ENCODE measurements around the gene ULBP3.

The ULBP3 gene

GRCh38 chr6:150048099-150048498, 20.8 kb downstream of the ULBP3 start:
- peaks cover 4% of the 10 kb centered on the region for H3K27me3 ChIP-seq (replicated peaks; ENCODE audit: control insufficient read depth, insufficient read depth, low read length, poor library complexity, severe bottlenecking)
- no peak for DNase-seq
- H3K27ac ChIP-seq (ENCODE audit: insufficient read depth, low read length, poor library complexity, severe bottlenecking), result no peak overlapping the region
- no peaks in the 10 kb centered on the region for H3K4me1 ChIP-seq (ENCODE audit: control insufficient read depth, insufficient read depth, low read length, poor library complexity, severe bottlenecking)
- H3K4me3 ChIP-seq (ENCODE audit: insufficient read depth, low read depth, low read length, poor library complexity, severe bottlenecking), result no peak overlapping the region
- no peaks in the 10 kb centered on the region for H3K9me3 ChIP-seq (ENCODE audit: control insufficient read depth, low read length)
- H3K36me3 ChIP-seq (ENCODE audit: control insufficient read depth, insufficient read depth, low read length), result no peaks in the 10 kb centered on the region

GRCh38 chr6:150046943-150047342, 22.0 kb downstream of the ULBP3 start:
- no peaks in the 10 kb centered on the region for H3K27me3 ChIP-seq (replicated peaks; ENCODE audit: control insufficient read depth, insufficient read depth, low read length, poor library complexity, severe bottlenecking)
- no peaks in the 10 kb centered on the region for H3K4me1 ChIP-seq (ENCODE audit: control insufficient read depth, insufficient read depth, low read length, poor library complexity, severe bottlenecking)
- no peaks in the 10 kb centered on the region for H3K9me3 ChIP-seq (ENCODE audit: control insufficient read depth, low read length)
- H3K36me3 ChIP-seq (ENCODE audit: control insufficient read depth, insufficient read depth, low read length), result no peaks in the 10 kb centered on the region
- no peak for DNase-seq
- H3K4me3 ChIP-seq (ENCODE audit: insufficient read depth, low read depth, low read length, poor library complexity, severe bottlenecking), result no peak overlapping the region
- H3K27ac ChIP-seq (ENCODE audit: insufficient read depth, low read length, poor library complexity, severe bottlenecking), result no peak overlapping the region

GRCh38 chr6:150044621-150045145, 24.2 kb downstream of the ULBP3 start:
- Histone ChIP-seq H3K27me3 (replicated peaks; ENCODE audit: control insufficient read depth, insufficient read depth, low read length, poor library complexity, severe bottlenecking) (peaks cover 7% of the 10 kb centered on the region), H3K36me3 (ENCODE audit: control insufficient read depth, insufficient read depth, low read length) (no peaks in the 10 kb centered on the region), H3K9me3 (ENCODE audit: control insufficient read depth, low read length) (no peaks in the 10 kb centered on the region), H3K4me1 (ENCODE audit: control insufficient read depth, insufficient read depth, low read length, poor library complexity, severe bottlenecking) (no peaks in the 10 kb centered on the region), H3K4me3 (ENCODE audit: insufficient read depth, low read depth, low read length, poor library complexity, severe bottlenecking) (no peak overlapping the region), H3K27ac (ENCODE audit: insufficient read depth, low read length, poor library complexity, severe bottlenecking) (no peak overlapping the region)
- no peak for DNase-seq

GRCh38 chr6:150043501-150044412, 25.2 kb downstream of the ULBP3 start:
- Histone ChIP-seq H3K4me3 (ENCODE audit: insufficient read depth, low read depth, low read length, poor library complexity, severe bottlenecking) (no peak overlapping the region), H3K27me3 (replicated peaks; ENCODE audit: control insufficient read depth, insufficient read depth, low read length, poor library complexity, severe bottlenecking) (peaks cover 11% of the 10 kb centered on the region), H3K36me3 (ENCODE audit: control insufficient read depth, insufficient read depth, low read length) (no peaks in the 10 kb centered on the region), H3K27ac (ENCODE audit: insufficient read depth, low read length, poor library complexity, severe bottlenecking) (no peak overlapping the region), H3K9me3 (ENCODE audit: control insufficient read depth, low read length) (no peaks in the 10 kb centered on the region), H3K4me1 (ENCODE audit: control insufficient read depth, insufficient read depth, low read length, poor library complexity, severe bottlenecking) (no peaks in the 10 kb centered on the region)
- no peak for DNase-seq

GRCh38 chr6:150043096-150043495, 25.8 kb downstream of the ULBP3 start:
- no peaks in the 10 kb centered on the region for H3K9me3 ChIP-seq (ENCODE audit: control insufficient read depth, low read length)
- no peak for DNase-seq
- peaks cover 16% of the 10 kb centered on the region for H3K27me3 ChIP-seq (replicated peaks; ENCODE audit: control insufficient read depth, insufficient read depth, low read length, poor library complexity, severe bottlenecking)
- no peak overlapping the region for H3K27ac ChIP-seq (ENCODE audit: insufficient read depth, low read length, poor library complexity, severe bottlenecking)
- no peak overlapping the region for H3K4me3 ChIP-seq (ENCODE audit: insufficient read depth, low read depth, low read length, poor library complexity, severe bottlenecking)
- no peaks in the 10 kb centered on the region for H3K36me3 ChIP-seq (ENCODE audit: control insufficient read depth, insufficient read depth, low read length)
- peaks cover 2% of the 10 kb centered on the region for H3K4me1 ChIP-seq (ENCODE audit: control insufficient read depth, insufficient read depth, low read length, poor library complexity, severe bottlenecking)

GRCh38 chr6:150038202-150039062, 30.5 kb downstream of the ULBP3 start:
- Histone ChIP-seq H3K27me3 (replicated peaks; ENCODE audit: control insufficient read depth, insufficient read depth, low read length, poor library complexity, severe bottlenecking) (peaks cover 38% of the 10 kb centered on the region), H3K27ac (ENCODE audit: insufficient read depth, low read length, poor library complexity, severe bottlenecking) (no peak overlapping the region), H3K9me3 (ENCODE audit: control insufficient read depth, low read length) (no peaks in the 10 kb centered on the region), H3K4me3 (ENCODE audit: insufficient read depth, low read depth, low read length, poor library complexity, severe bottlenecking) (no peak overlapping the region), H3K36me3 (ENCODE audit: control insufficient read depth, insufficient read depth, low read length) (no peaks in the 10 kb centered on the region), H3K4me1 (ENCODE audit: control insufficient read depth, insufficient read depth, low read length, poor library complexity, severe bottlenecking) (peaks cover 12% of the 10 kb centered on the region)
- no peak for DNase-seq

GRCh38 chr6:150037526-150038201, 31.3 kb downstream of the ULBP3 start:
- Histone ChIP-seq H3K4me1 (ENCODE audit: control insufficient read depth, insufficient read depth, low read length, poor library complexity, severe bottlenecking) (peaks cover 12% of the 10 kb centered on the region), H3K9me3 (ENCODE audit: control insufficient read depth, low read length) (no peaks in the 10 kb centered on the region), H3K27ac (ENCODE audit: insufficient read depth, low read length, poor library complexity, severe bottlenecking) (no peak overlapping the region), H3K4me3 (ENCODE audit: insufficient read depth, low read depth, low read length, poor library complexity, severe bottlenecking) (peak overlapping the region; percentile 11), H3K27me3 (replicated peaks; ENCODE audit: control insufficient read depth, insufficient read depth, low read length, poor library complexity, severe bottlenecking) (peaks cover 38% of the 10 kb centered on the region), H3K36me3 (ENCODE audit: control insufficient read depth, insufficient read depth, low read length) (no peaks in the 10 kb centered on the region)
- no peak for DNase-seq

GRCh38 chr6:150036081-150036480, 32.8 kb downstream of the ULBP3 start:
- Histone ChIP-seq H3K36me3 (ENCODE audit: control insufficient read depth, insufficient read depth, low read length) (no peaks in the 10 kb centered on the region), H3K9me3 (ENCODE audit: control insufficient read depth, low read length) (no peaks in the 10 kb centered on the region), H3K4me3 (ENCODE audit: insufficient read depth, low read depth, low read length, poor library complexity, severe bottlenecking) (no peak overlapping the region), H3K4me1 (ENCODE audit: control insufficient read depth, insufficient read depth, low read length, poor library complexity, severe bottlenecking) (peaks cover 12% of the 10 kb centered on the region), H3K27me3 (replicated peaks; ENCODE audit: control insufficient read depth, insufficient read depth, low read length, poor library complexity, severe bottlenecking) (peaks cover 37% of the 10 kb centered on the region), H3K27ac (ENCODE audit: insufficient read depth, low read length, poor library complexity, severe bottlenecking) (no peak overlapping the region)
- no peak for DNase-seq

- no peak overlapping the region for H3K4me3 ChIP-seq (ENCODE audit: insufficient read depth, low read depth, low read length, poor library complexity, severe bottlenecking)
- peaks cover 12% of the 10 kb centered on the region for H3K4me1 ChIP-seq (ENCODE audit: control insufficient read depth, insufficient read depth, low read length, poor library complexity, severe bottlenecking)
- H3K9me3 ChIP-seq (ENCODE audit: control insufficient read depth, low read length), result no peaks in the 10 kb centered on the region
- H3K36me3 ChIP-seq (ENCODE audit: control insufficient read depth, insufficient read depth, low read length), result no peaks in the 10 kb centered on the region
- no peak for DNase-seq
- peaks cover 23% of the 10 kb centered on the region for H3K27me3 ChIP-seq (replicated peaks; ENCODE audit: control insufficient read depth, insufficient read depth, low read length, poor library complexity, severe bottlenecking)
- H3K27ac ChIP-seq (ENCODE audit: insufficient read depth, low read length, poor library complexity, severe bottlenecking), result no peak overlapping the region
Observed at GRCh38 chr6:150033207-150033771, 35.6 kb downstream of the ULBP3 start.

Data from effector memory CD4-positive, alpha-beta T cell (primary cell).